ENCODE data around the gene PPP1R12C. TPM values are rescaled to one million over a fixed set of nuclear protein-coding genes. Genes with fewer than 3 reads are reported as not detected.

The PPP1R12C gene

DNA sequence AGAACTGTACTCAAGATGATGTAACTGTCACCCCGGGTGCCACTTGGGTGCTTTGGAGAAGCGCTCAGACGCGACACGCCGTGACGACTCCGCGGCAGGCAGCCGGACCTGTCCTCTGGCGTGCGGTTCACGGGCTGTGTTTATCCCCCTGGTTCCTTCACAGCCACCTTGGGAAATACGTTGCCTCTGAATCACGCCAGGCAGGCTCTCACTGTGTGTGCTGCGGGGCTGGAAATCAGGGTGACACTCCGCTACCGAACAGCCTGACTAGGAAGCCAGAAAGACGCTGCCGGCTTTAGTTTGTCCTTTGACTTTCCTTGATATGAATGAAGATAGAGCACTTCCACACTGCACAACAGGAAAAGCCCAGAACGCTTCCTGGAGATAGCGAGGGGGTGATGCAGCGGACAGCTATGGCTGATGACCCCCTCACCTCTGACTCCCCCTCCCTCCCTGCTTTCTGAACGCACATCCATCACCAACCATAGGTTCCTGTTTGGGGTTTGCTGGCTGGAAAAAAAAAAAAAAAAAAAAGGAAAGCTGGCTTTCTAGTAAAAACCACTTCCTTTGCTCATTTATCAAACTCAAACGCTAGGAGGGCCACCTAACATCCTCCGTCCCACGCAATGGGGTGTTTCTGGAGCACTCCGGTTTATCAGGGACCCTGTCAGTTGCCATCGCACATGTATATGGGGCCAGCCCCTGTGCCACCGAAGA, 75.7 kb downstream of the PPP1R12C start:
- no peaks in the 10 kb centered on the region for H3K9me3 ChIP-seq (replicated peaks; ENCODE audit: low read length)
- H3K36me3 ChIP-seq (ENCODE audit: insufficient read depth, low read length): peaks cover 14% of the 10 kb centered on the region
- no peak overlapping the region for H3K9ac ChIP-seq (ENCODE audit: low read depth, low read length)
- no peak overlapping the region for H3K4me3 ChIP-seq (ENCODE audit: low read length)
- no peaks in the 10 kb centered on the region for H3K27me3 ChIP-seq (ENCODE audit: control insufficient read depth, insufficient read depth, low read length)
- H3K4me1 ChIP-seq (ENCODE audit: control insufficient read depth, insufficient read depth, low read length): no peaks in the 10 kb centered on the region
- H3K4me2 ChIP-seq (ENCODE audit: low read length): no peak overlapping the region

DNA sequence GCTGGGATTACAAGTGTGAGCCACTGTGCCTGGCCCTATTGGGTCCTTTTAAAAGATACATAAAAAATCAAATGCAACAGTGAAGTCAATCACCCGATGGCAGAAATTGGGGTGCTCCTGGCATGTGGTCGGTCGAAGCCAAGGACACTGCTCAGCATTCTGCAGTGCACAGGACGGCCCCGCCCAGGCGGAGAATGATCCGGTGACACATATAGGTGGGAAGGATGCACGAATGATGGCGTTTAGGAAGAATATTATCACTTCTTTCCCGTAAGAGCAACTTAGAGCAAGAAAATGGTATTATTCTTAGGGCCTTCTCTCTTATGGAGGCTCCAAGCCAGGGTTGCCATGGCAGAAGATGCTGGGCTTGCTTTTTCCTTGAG, 76.2 kb downstream of the PPP1R12C start:
- peaks cover 13% of the 10 kb centered on the region for H3K36me3 ChIP-seq (ENCODE audit: insufficient read depth, low read length)
- H3K27me3 ChIP-seq (ENCODE audit: control insufficient read depth, insufficient read depth, low read length): no peaks in the 10 kb centered on the region
- H3K4me3 ChIP-seq (ENCODE audit: low read length): no peak overlapping the region
- no peak overlapping the region for H3K9ac ChIP-seq (ENCODE audit: low read depth, low read length)
- no peaks in the 10 kb centered on the region for H3K4me1 ChIP-seq (ENCODE audit: control insufficient read depth, insufficient read depth, low read length)
- H3K9me3 ChIP-seq (replicated peaks; ENCODE audit: low read length): no peaks in the 10 kb centered on the region
- no peak overlapping the region for H3K4me2 ChIP-seq (ENCODE audit: low read length)

Small RNA genes within 50 kb of the gene (small RNA-seq; reads per million reads assigned to genes)
- not detected for gene MIR7975
- gene RF01210: not detected

All from skeletal muscle satellite cell (primary cell).